Mesothelial cell of epicardium (in vitro differentiated cells): Measurements from ENCODE around the gene PTGES. TPM values are rescaled to one million over a fixed set of nuclear protein-coding genes. Genes with fewer than 3 reads are reported as not detected.

ENCODE experiments used
- DNase-seq, 2 experiments: peaks; one replicate each; pipeline ENCODE4 v3.0.0; 2021; ENCODE audit warnings: low spot score in 2 of 2; ENCODE audit not compliant: unreplicated experiment in 2 of 2
- H3K27ac Mint-ChIP-seq: 2 replicates; pipeline ENCODE4 v1.8.0; 2021; ENCODE audit warnings: mixed read lengths
- H3K27me3 Mint-ChIP-seq: 2 replicates; pipeline ENCODE4 v1.8.0; 2021; ENCODE audit warnings: low read depth, mixed read lengths
- H3K36me3 Mint-ChIP-seq: 2 replicates; pipeline ENCODE4 v1.8.0; 2021; ENCODE audit warnings: mixed read lengths
- H3K4me1 Mint-ChIP-seq: 2 replicates; pipeline ENCODE4 v1.8.0; 2021; ENCODE audit warnings: mixed read lengths
- H3K4me3 Mint-ChIP-seq: 2 replicates; pipeline ENCODE4 v1.8.0; 2021; ENCODE audit warnings: mild to moderate bottlenecking, moderate library complexity, mixed read lengths
- H3K9me3 Mint-ChIP-seq: 2 replicates; pipeline ENCODE4 v1.8.0; 2021; ENCODE audit warnings: mixed read lengths
- total RNA-seq: library from RNA; stranded (reverse); gene quantifications from 3 replicates; pipeline ENCODE4 v1.2.1, GENCODE V29; 2021
- TF ChIP-seq, protein P1 (sequence below): fragments of 200-600 bp; sonication (generic); IDR thresholded peaks from one replicate; pipeline ENCODE4 v1.5.0; 2021; ENCODE audit warnings: antibody characterized with exemption; ENCODE audit not compliant: unreplicated experiment

The PTGES gene
- total RNA-seq, 1 donor from 2014 or later = 30.1 TPM

DNA sequence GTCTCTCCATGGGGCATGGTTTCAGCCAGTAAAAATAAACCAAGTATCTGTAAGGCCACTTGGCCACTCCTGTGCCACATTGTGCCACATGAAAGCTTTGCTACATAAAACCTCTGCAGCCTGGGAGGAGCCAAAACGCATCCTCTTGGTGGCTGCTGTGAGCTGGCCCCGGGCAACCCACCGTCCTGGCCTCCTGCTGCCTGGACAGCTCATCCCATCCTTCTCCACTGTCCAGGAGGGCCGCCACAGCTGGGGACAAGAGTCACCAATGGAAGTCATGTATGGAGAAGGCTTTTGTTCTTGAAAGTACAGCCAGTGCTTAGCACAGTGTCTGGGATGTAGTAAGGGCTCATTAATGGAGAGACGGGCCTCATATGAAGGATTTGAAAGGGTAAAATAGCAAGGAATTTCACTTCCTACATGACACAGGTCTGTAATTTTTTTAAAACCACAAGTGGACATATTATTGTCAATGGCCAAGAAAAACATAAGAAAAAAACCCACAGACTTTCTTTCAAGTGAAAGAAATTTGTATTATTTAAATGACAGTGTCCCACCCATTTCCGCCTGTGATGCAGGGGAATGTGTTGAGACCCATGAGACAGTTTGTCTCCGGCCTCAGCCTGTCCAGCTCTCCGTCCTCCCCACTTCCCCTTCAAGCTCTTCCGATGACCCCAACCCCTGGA lies 6.6 kb downstream of the PTGES start:
- peak overlapping the region; percentile 88 for H3K27ac Mint-ChIP-seq
- no peak for DNase-seq

DNA sequence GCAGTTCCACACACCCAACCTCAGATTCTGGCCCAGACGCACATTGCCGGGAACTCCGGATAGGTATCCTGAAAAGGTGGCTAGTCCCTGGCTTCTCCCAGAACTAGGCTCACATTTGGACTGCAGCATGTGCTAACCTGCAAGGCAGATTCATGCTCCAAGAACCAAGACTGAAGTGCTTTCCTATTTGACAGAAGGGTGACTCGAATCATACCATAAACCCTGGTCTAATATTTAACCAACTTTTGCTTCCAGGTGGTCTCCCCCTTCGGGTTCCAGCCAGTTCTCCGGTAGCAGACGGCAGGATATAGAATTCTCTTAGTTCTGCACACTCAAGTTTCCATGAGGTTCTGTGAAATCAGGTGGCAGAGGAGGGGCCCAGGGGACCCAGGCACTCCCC lies 7.6 kb downstream of the PTGES start:
- Mint-ChIP-seq H3K9me3 (no peaks in the 10 kb centered on the region), H3K36me3 (peaks cover 3% of the 10 kb centered on the region), H3K4me1 (peaks cover 23% of the 10 kb centered on the region), H3K27me3 (no peaks in the 10 kb centered on the region), H3K4me3 (no peak overlapping the region), H3K27ac (no peak overlapping the region)
- TF ChIP-seq, protein P1, sequence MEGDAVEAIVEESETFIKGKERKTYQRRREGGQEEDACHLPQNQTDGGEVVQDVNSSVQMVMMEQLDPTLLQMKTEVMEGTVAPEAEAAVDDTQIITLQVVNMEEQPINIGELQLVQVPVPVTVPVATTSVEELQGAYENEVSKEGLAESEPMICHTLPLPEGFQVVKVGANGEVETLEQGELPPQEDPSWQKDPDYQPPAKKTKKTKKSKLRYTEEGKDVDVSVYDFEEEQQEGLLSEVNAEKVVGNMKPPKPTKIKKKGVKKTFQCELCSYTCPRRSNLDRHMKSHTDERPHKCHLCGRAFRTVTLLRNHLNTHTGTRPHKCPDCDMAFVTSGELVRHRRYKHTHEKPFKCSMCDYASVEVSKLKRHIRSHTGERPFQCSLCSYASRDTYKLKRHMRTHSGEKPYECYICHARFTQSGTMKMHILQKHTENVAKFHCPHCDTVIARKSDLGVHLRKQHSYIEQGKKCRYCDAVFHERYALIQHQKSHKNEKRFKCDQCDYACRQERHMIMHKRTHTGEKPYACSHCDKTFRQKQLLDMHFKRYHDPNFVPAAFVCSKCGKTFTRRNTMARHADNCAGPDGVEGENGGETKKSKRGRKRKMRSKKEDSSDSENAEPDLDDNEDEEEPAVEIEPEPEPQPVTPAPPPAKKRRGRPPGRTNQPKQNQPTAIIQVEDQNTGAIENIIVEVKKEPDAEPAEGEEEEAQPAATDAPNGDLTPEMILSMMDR = no peak
- DNase-seq = no peak

More for the DNA sequence above, 6.6 kb downstream of the PTGES start:
- peaks cover 3% of the 10 kb centered on the region for H3K36me3 Mint-ChIP-seq
- no peaks in the 10 kb centered on the region for H3K27me3 Mint-ChIP-seq
- peaks cover 30% of the 10 kb centered on the region for H3K4me1 Mint-ChIP-seq
- H3K9me3 Mint-ChIP-seq = no peaks in the 10 kb centered on the region
- TF ChIP-seq, protein P1 = no peak
- H3K4me3 Mint-ChIP-seq = no peak overlapping the region

DNA sequence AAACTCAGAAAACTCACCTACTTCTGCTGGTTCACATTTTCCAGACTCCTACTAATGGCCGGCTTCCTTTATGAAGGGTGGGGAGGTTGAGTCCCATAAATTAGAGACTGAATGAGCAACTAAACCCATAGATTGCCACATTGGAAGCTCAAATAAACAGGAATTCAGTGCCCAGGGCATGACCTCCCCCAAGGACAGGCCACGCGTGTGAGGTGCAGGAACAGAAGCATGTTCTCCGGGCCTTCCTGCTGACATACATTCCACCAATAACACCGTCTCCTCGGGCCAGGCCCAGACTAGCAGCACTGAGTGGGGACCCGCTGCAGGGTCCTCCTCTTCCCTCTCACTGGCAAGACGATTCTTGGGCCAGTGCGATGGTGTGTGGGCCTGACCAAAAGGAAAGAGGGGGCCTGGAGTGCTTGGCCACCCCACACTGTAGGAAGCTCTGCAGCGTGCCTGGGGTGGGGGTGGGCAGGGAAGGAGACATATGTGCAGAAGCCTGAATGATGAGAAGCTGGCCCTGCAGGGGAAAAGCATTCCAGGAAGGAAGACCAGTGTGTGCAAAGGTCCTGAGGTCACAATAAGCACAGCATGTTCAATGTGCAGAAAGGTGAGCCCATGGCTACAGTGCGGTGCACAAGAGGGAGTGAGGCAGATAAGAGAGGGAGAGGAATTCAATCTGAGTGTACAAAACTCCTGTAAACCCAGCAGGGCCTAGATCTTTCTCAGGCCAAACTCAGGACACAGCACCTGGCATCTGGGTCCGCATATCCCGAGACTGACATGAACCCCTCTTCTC lies 12.0 kb downstream of the PTGES start:
- TF ChIP-seq, protein P1 = no peak
- Mint-ChIP-seq H3K4me3 (no peak overlapping the region), H3K36me3 (no peaks in the 10 kb centered on the region), H3K9me3 (no peaks in the 10 kb centered on the region), H3K4me1 (peaks cover 18% of the 10 kb centered on the region), H3K27ac (no peak overlapping the region), H3K27me3 (peaks cover 2% of the 10 kb centered on the region)
- no peak for DNase-seq

DNA sequence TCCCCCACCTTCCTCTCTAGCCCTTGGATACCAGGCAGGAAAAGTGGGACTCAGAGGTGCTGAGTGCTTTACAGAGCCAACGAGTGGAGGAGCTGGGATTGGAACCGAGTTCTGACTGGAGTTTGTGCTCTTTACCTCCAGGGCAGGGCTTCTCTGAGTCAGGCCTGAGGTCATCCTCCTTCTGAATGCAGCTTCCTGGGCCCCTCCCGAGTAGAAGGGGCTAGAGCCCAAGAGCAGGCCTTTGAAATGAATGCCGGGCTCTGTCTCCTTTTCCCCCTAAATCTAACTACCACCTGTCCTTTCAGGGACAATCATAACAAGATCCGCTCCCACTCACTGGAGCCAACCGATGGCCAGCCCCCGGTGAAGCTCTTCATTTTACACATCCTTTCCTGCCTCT lies 12.7 kb downstream of the PTGES start:
- TF ChIP-seq, protein P1 = no peak
- Mint-ChIP-seq H3K27me3 (peaks cover 2% of the 10 kb centered on the region), H3K9me3 (no peaks in the 10 kb centered on the region), H3K4me1 (peaks cover 18% of the 10 kb centered on the region), H3K4me3 (no peak overlapping the region), H3K27ac (no peak overlapping the region), H3K36me3 (no peaks in the 10 kb centered on the region)
- no peak for DNase-seq

DNA sequence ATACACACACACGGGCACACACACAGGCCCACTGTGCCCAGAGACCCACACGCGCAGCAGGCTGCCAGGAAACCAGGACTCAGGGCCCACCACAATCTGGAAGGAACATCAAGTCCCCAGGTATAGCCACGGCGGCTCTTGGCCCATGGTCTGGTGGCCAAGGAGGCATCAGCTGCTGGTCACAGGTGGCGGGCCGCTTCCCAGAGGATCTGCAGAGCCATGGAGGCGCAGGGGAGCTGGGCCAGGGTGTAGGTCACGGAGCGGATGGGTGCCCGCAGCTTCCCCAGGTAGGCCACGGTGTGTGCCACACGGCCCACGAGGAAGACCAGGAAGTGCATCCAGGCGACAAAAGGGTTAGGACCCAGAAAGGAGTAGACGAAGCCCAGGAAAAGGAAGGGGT lies 13.4 kb downstream of the PTGES start:
- Mint-ChIP-seq H3K4me3 (no peak overlapping the region), H3K27me3 (peaks cover 2% of the 10 kb centered on the region), H3K9me3 (no peaks in the 10 kb centered on the region), H3K4me1 (peaks cover 18% of the 10 kb centered on the region), H3K36me3 (no peaks in the 10 kb centered on the region), H3K27ac (no peak overlapping the region)
- TF ChIP-seq, protein P1 = no peak
- no peak for DNase-seq
